Caco-2 (cell line): Measurements from ENCODE around the gene FHIT. TPM values are rescaled to one million over a fixed set of nuclear protein-coding genes. Genes with fewer than 3 reads are reported as not detected.

ENCODE experiments used
- BruUV-seq: library from RNA; stranded (reverse); fragments of 400-500 nt; replicated peaks from 2 replicates; lab custom pipeline; 2021; lab: Mats Ljungman, UMichigan
- CTCF ChIA-PET: fragments of 300-600 bp; sonication (Branson Sonifier 250); formaldehyde crosslinking; loops from one replicate; lab custom pipeline; 2022; ENCODE audit warnings: antibody characterized with exemption; lab: Charles Lee
- POLR2A ChIA-PET: fragments of 300-600 bp; sonication (Branson Sonifier 250); formaldehyde crosslinking; loops from one replicate; lab custom pipeline; 2022; ENCODE audit warnings: antibody characterized with exemption; lab: Charles Lee
- DNase-seq, 2 experiments: peaks; one replicate each; pipeline versions ENCODE4 v3.0.0 to v3.0.0-alpha.2; 2020 to 2022
- H3K27me3 ChIP-seq: replicated peaks from 2 replicates; pipeline ENCODE4 v1.6.0; 2011; ENCODE audit warnings: low read length; ENCODE audit not compliant: control insufficient read depth, insufficient read depth
- H3K36me3 ChIP-seq: 2 replicates; pipeline ENCODE4 v1.5.1; 2011; ENCODE audit warnings: low read length; ENCODE audit not compliant: control insufficient read depth, insufficient read depth
- H3K4me1 ChIP-seq: fragments of 250-450 bp; sonication (Bioruptor Pico); 2 replicates; pipeline ENCODE4 v1.5.1; 2020; ENCODE audit warnings: mild to moderate bottlenecking
- H3K4me3 ChIP-seq: 2 replicates; pipeline ENCODE4 v1.5.1; 2011; ENCODE audit warnings: low read depth, mild to moderate bottlenecking, control low read depth, low read length
- H3K9me3 ChIP-seq: fragments of 250-450 bp; sonication (Bioruptor Pico); 2 replicates; pipeline ENCODE4 v1.5.1; 2020; ENCODE audit warnings: mild to moderate bottlenecking, moderate library complexity
- H3K27ac Mint-ChIP-seq: one replicate; pipeline ENCODE4 v1.8.0; 2022; ENCODE audit warnings: mixed read lengths; ENCODE audit not compliant: unreplicated experiment
- H3K27me3 Mint-ChIP-seq: one replicate; pipeline ENCODE4 v1.8.0; 2022; ENCODE audit warnings: mixed read lengths; ENCODE audit not compliant: insufficient read depth, unreplicated experiment
- H3K36me3 Mint-ChIP-seq: one replicate; pipeline ENCODE4 v1.8.0; 2022; ENCODE audit warnings: mild to moderate bottlenecking, mixed read lengths; ENCODE audit not compliant: insufficient read depth, unreplicated experiment
- H3K4me1 Mint-ChIP-seq: one replicate; pipeline ENCODE4 v1.8.0; 2022; ENCODE audit warnings: low read depth, mixed read lengths; ENCODE audit not compliant: unreplicated experiment
- H3K4me3 Mint-ChIP-seq: one replicate; pipeline ENCODE4 v1.8.0; 2022; ENCODE audit warnings: mild to moderate bottlenecking, moderate library complexity, mixed read lengths; ENCODE audit not compliant: unreplicated experiment
- H3K9me3 Mint-ChIP-seq: one replicate; pipeline ENCODE4 v1.8.0; 2022; ENCODE audit warnings: mixed read lengths; ENCODE audit not compliant: unreplicated experiment
- CTCF ChIP-seq, 2 experiments: fragments of 200-600 bp in 1 of 2; IDR thresholded peaks; 1 replicate in 1 of 2; 2 replicates in 1 of 2; pipeline versions ENCODE4 v1.5.1 to v1.8.0; 2011 to 2022; ENCODE audit warnings: antibody characterized with exemption in 1 of 2, control low read depth in 1 of 2, inconsistent platforms in 1 of 2, low read depth in 1 of 2, low read length in 1 of 2, mild to moderate bottlenecking in 1 of 2, moderate library complexity in 1 of 2; ENCODE audit not compliant: insufficient read depth in 1 of 2, severe bottlenecking in 1 of 2, unreplicated experiment in 1 of 2
- intact Hi-C: fragments of 100-400 bp; cut with micrococcal nuclease; formaldehyde crosslinking; loops from one replicate; pipeline ENCODE4 v1.10.0; 2022; ENCODE audit not compliant: unreplicated experiment
- total RNA-seq: library from RNA; stranded (reverse); gene quantifications from 2 replicates; pipeline ENCODE4 v1.2.3, GENCODE V29; 2022

The FHIT gene
- total RNA-seq, 1 experiment from 2014 or later = 8.3 TPM

DNA sequence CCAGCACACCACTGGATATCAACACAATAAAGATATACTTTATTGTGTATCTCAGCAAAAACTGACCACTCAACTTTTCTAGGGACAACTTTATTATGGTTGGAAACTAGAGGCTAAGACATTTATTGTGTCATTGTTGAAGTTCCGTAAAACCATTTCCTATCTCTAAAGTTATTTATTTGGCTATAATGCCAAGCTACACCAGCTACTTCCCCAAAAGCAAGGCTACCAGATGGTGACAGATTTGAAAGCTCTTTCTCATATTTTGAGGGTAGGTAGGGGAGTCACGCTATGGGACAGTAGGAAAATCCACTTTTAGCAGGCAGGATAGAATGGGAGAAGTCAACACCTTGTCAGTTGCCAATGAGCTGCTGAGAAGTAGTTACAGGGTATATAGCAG, 1366.8 kb downstream of the FHIT start:
- DNase-seq = no peak
- Histone ChIP-seq H3K9me3 (no peaks in the 10 kb centered on the region), H3K4me3 (no peak overlapping the region), H3K36me3 (no peaks in the 10 kb centered on the region), H3K4me1 (no peaks in the 10 kb centered on the region), H3K27me3 (no peaks in the 10 kb centered on the region; the same call in 1 of the 2 replicates)
- H3K27ac Mint-ChIP-seq = no peak overlapping the region
- no peaks in the 10 kb centered on the region for H3K36me3 Mint-ChIP-seq
- TF ChIP-seq CTCF (IDR thresholded peaks at IDR 0.05; ENCODE audit: insufficient read depth in 1 of 2, low read depth in 1 of 2, low read length in 1 of 2, severe bottlenecking in 1 of 2, unreplicated experiment in 1 of 2) = no peak
- no TSS peak for BruUV-seq
- intact Hi-C loops = no loop called here
- POLR2A ChIA-PET = no interaction called here
- no peaks in the 10 kb centered on the region for H3K4me1 Mint-ChIP-seq
- CTCF ChIA-PET = no interaction called here
- no peak overlapping the region for H3K4me3 Mint-ChIP-seq
- peaks cover 5% of the 10 kb centered on the region for H3K27me3 Mint-ChIP-seq
- H3K9me3 Mint-ChIP-seq = no peaks in the 10 kb centered on the region

- no TSS peak for BruUV-seq
- Histone ChIP-seq H3K9me3 (no peaks in the 10 kb centered on the region), H3K4me3 (no peak overlapping the region), H3K4me1 (no peaks in the 10 kb centered on the region), H3K36me3 (no peaks in the 10 kb centered on the region), H3K27me3 (no peaks in the 10 kb centered on the region; the same call in 1 of the 2 replicates)
- intact Hi-C loops = no loop called here
- no peaks in the 10 kb centered on the region for H3K9me3 Mint-ChIP-seq
- no peaks in the 10 kb centered on the region for H3K36me3 Mint-ChIP-seq
- CTCF ChIA-PET = no interaction called here
- H3K27ac Mint-ChIP-seq = no peak overlapping the region
- H3K4me3 Mint-ChIP-seq = no peak overlapping the region
- no peaks in the 10 kb centered on the region for H3K4me1 Mint-ChIP-seq
- no peak for DNase-seq
- POLR2A ChIA-PET = no interaction called here
- TF ChIP-seq CTCF (IDR thresholded peaks at IDR 0.05; ENCODE audit: insufficient read depth in 1 of 2, low read depth in 1 of 2, low read length in 1 of 2, severe bottlenecking in 1 of 2, unreplicated experiment in 1 of 2) = no peak
- peaks cover 11% of the 10 kb centered on the region for H3K27me3 Mint-ChIP-seq
These were observed 1368.5 kb downstream of the FHIT start for GRCh38 chr3:59882746-59883145.

DNA sequence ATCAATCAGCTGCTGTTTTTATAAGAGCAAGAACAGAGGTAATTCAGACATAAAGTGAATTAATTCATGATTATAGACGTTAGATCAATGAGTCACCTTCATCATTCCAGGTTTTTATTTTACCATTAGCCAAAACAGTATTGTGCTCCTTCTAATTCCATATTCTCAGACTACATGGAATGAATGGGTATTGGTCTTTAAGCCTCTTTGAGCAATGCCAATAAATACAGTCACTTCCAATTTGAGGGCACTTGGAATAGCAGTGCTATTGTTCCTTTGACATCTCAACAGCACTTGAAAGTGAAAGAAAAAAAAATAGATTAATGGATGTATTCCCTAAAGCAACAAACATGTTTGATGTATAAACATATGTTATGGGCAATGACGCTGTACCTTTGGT, 1370.5 kb downstream of the FHIT start:
- H3K9me3 Mint-ChIP-seq = no peaks in the 10 kb centered on the region
- DNase-seq = no peak
- no peaks in the 10 kb centered on the region for H3K4me1 ChIP-seq
- ChIA-PET POLR2A (no interaction called here), CTCF (no interaction called here)
- H3K27ac Mint-ChIP-seq = no peak overlapping the region
- peaks cover 11% of the 10 kb centered on the region for H3K27me3 Mint-ChIP-seq
- intact Hi-C loops = no loop called here
- BruUV-seq = no TSS peak
- no peaks in the 10 kb centered on the region for H3K36me3 Mint-ChIP-seq
- no peaks in the 10 kb centered on the region for H3K36me3 ChIP-seq
- H3K4me1 Mint-ChIP-seq = no peaks in the 10 kb centered on the region
- no peaks in the 10 kb centered on the region; the same call in 1 of the 2 replicates for H3K27me3 ChIP-seq
- no peaks in the 10 kb centered on the region for H3K9me3 ChIP-seq
- no peak overlapping the region for H3K4me3 Mint-ChIP-seq
- TF ChIP-seq CTCF (IDR thresholded peaks at IDR 0.05; ENCODE audit: insufficient read depth in 1 of 2, low read depth in 1 of 2, low read length in 1 of 2, severe bottlenecking in 1 of 2, unreplicated experiment in 1 of 2) = no peak
- no peak overlapping the region for H3K4me3 ChIP-seq
